SK-N-SH (cell line): Measurements from ENCODE around the gene DDA1. TPM values are rescaled to one million over a fixed set of nuclear protein-coding genes. Genes with fewer than 3 reads are reported as not detected.

Experiments used
- CTCF ChIA-PET: fragments of 300-600, 350-600 bp; formaldehyde crosslinking; extraction: SDS; loops from one replicate; lab custom pipeline; 2021; lab: Yijun Ruan, JAX
- POLR2A ChIA-PET: fragments of 350-600 bp; sonication (Branson Sonifier 250); formaldehyde crosslinking; extraction: SDS; loops from one replicate; lab custom pipeline; 2020; ENCODE audit warnings: antibody characterized with exemption, inconsistent platforms; lab: Yijun Ruan, JAX
- DNase-seq: peaks from one replicate; pipeline ENCODE4 v3.0.0; 2012
- H2AFZ ChIP-seq: fragments of 200-600 bp; sonication (generic); 2 replicates; pipeline ENCODE4 v1.8.1; 2016; ENCODE audit warnings: antibody characterized with exemption, mild to moderate bottlenecking, low read depth
- H3F3A ChIP-seq: fragments of 200-600 bp; sonication (generic); replicated peaks from 2 replicates; pipeline ENCODE3; 2016; ENCODE audit warnings: antibody characterized with exemption, mild to moderate bottlenecking; ENCODE audit not compliant: insufficient read depth
- H3K27ac ChIP-seq, 2 experiments: fragments of 200-500 bp in 1 of 2; fragments of 200-600 bp in 1 of 2; sonication (Bioruptor generic) in 1 of 2; sonication (generic), shearing (Covaris generic) in 1 of 2; 2 replicates each; pipeline versions ENCODE4 v1.5.1 to v1.6.1; 2014 to 2016; ENCODE audit warnings: low read depth in 2 of 2, inconsistent platforms in 1 of 2, low read length in 1 of 2, mild to moderate bottlenecking in 1 of 2, mixed read lengths in 1 of 2
- H3K27me3 ChIP-seq: fragments of 200-600 bp; sonication (generic), shearing (Covaris generic); 2 replicates; pipeline ENCODE4 v1.6.1; 2016; ENCODE audit warnings: mixed run types; ENCODE audit not compliant: insufficient read depth
- H3K36me3 ChIP-seq, 2 experiments: fragments of 200-500 bp in 1 of 2; fragments of 200-600 bp in 1 of 2; sonication (Bioruptor generic) in 1 of 2; sonication (generic) in 1 of 2; replicated peaks in 1 of 2; 2 replicates each; pipeline versions ENCODE3 to v1.5.1; 2014 to 2016; ENCODE audit warnings: low read length in 1 of 2, mild to moderate bottlenecking in 1 of 2; ENCODE audit not compliant: insufficient read depth in 2 of 2, control insufficient read depth in 1 of 2
- H3K4me1 ChIP-seq, 2 experiments: fragments of 200-500 bp in 1 of 2; fragments of 200-600 bp in 1 of 2; sonication (Bioruptor generic) in 1 of 2; sonication (generic), shearing (Covaris generic) in 1 of 2; 2 replicates each; pipeline versions ENCODE4 v1.5.1 to v1.6.1; 2014 to 2016; ENCODE audit warnings: low read depth in 1 of 2, low read length in 1 of 2, mixed run types in 1 of 2; ENCODE audit not compliant: insufficient read depth in 2 of 2, control insufficient read depth in 1 of 2
- H3K4me2 ChIP-seq: fragments of 200-600 bp; sonication (generic), shearing (Covaris generic); 2 replicates; pipeline ENCODE4 v1.6.1; 2017; ENCODE audit warnings: mixed run types
- H3K4me3 ChIP-seq, 2 experiments: fragments of 200-500 bp in 1 of 2; fragments of 200-600 bp in 1 of 2; sonication (Bioruptor generic) in 1 of 2; sonication (generic), shearing (Covaris generic) in 1 of 2; 2 replicates each; pipeline versions ENCODE4 v1.5.1 to v1.8.1; 2014 to 2016; ENCODE audit warnings: low read depth in 2 of 2, inconsistent platforms in 1 of 2, low read length in 1 of 2, mild to moderate bottlenecking in 1 of 2, mixed read lengths in 1 of 2, moderate library complexity in 1 of 2
- H3K79me2 ChIP-seq: fragments of 200-600 bp; sonication (generic); 2 replicates; pipeline ENCODE4 v1.8.1; 2017; ENCODE audit warnings: mild to moderate bottlenecking; ENCODE audit not compliant: insufficient read depth
- H3K9ac ChIP-seq: fragments of 200-600 bp; sonication (generic); 2 replicates; pipeline ENCODE4 v1.6.1; 2017; ENCODE audit warnings: mixed run types
- H3K9me2 ChIP-seq: fragments of 200-600 bp; sonication (generic); 2 replicates; pipeline ENCODE4 v1.6.1; 2017; ENCODE audit warnings: mixed run types
- H3K9me3 ChIP-seq: fragments of 200-600 bp; sonication (generic); 2 replicates; pipeline ENCODE4 v1.6.1; 2017; ENCODE audit warnings: mixed run types, mild to moderate bottlenecking, moderate library complexity
- H4K20me1 ChIP-seq: fragments of 200-600 bp; sonication (generic); 2 replicates; pipeline ENCODE4 v1.6.1; 2017; ENCODE audit warnings: mild to moderate bottlenecking, mixed run types; ENCODE audit not compliant: insufficient read depth
- CTCF ChIP-seq: fragments of 200-600 bp; sonication (generic); IDR thresholded peaks from 2 replicates; pipeline ENCODE4 v1.6.1; 2017; ENCODE audit warnings: antibody characterized with exemption, mild to moderate bottlenecking, moderate library complexity
- ELF1 ChIP-seq: IDR thresholded peaks from 2 replicates; pipeline ENCODE4 v1.4.0; 2012
- EP300 ChIP-seq, 2 experiments: IDR thresholded peaks; 2 replicates each; pipeline versions ENCODE4 v1.4.0 to v1.6.1; 2012; ENCODE audit warnings: borderline replicate concordance in 1 of 2, low read depth in 1 of 2, low read length in 1 of 2
- EZH2phosphoT487 ChIP-seq: fragments of 200-600 bp; sonication (generic); IDR thresholded peaks from 2 replicates; pipeline ENCODE4 v1.6.1; 2017; ENCODE audit warnings: low read depth, mixed run types, mild to moderate bottlenecking, antibody characterized with exemption, moderate library complexity, borderline replicate concordance
- FOXJ3 ChIP-seq: sonication (generic); formaldehyde crosslinking; IDR thresholded peaks from 2 replicates; pipeline ENCODE4 v1.5.1; 2020; ENCODE audit warnings: mild to moderate bottlenecking, missing genetic modification reagents
- JUND ChIP-seq: IDR thresholded peaks from 2 replicates; pipeline ENCODE4 v1.4.0; 2012
- MEF2A ChIP-seq: IDR thresholded peaks from 2 replicates; pipeline ENCODE4 v1.4.0; 2012; ENCODE audit warnings: low read depth, borderline replicate concordance
- NFIC ChIP-seq: IDR thresholded peaks from 2 replicates; pipeline ENCODE4 v1.4.0; 2012; ENCODE audit warnings: borderline replicate concordance
- NRF1 ChIP-seq: IDR thresholded peaks from 2 replicates; pipeline ENCODE4 v1.6.1; 2012; ENCODE audit warnings: low read depth, mild to moderate bottlenecking, low read length
- PBX3 ChIP-seq: IDR thresholded peaks from 2 replicates; pipeline ENCODE4; 2012
- RFX5 ChIP-seq: IDR thresholded peaks from 2 replicates; pipeline ENCODE4 v1.6.1; 2012; ENCODE audit warnings: mild to moderate bottlenecking, improper control_type of control experiment, low read length
- SMC3 ChIP-seq: IDR thresholded peaks from 2 replicates; pipeline ENCODE4 v1.6.1; 2012; ENCODE audit warnings: low read depth, low read length, improper control_type of control experiment
- TAF1 ChIP-seq: IDR thresholded peaks from 2 replicates; pipeline ENCODE4 v1.6.1; 2012; ENCODE audit warnings: low read depth, mild to moderate bottlenecking, low read length, moderate library complexity, borderline replicate concordance
- TCF12 ChIP-seq: IDR thresholded peaks from 2 replicates; pipeline ENCODE4 v1.4.0; 2012
- TEAD4 ChIP-seq: IDR thresholded peaks from 2 replicates; pipeline ENCODE4 v1.4.0; 2012; ENCODE audit warnings: mild to moderate bottlenecking, borderline replicate concordance; ENCODE audit not compliant: insufficient read depth
- USF1 ChIP-seq: IDR thresholded peaks from 2 replicates; pipeline ENCODE4 v1.4.0; 2012; ENCODE audit warnings: low read depth, borderline replicate concordance
- YY1 ChIP-seq: IDR thresholded peaks from 2 replicates; pipeline ENCODE4 v1.4.0; 2012; ENCODE audit warnings: low read depth, mild to moderate bottlenecking
- WGBS: methylation state at CpG from one replicate; pipeline ENCODE4 v1.1.6; 2017; ENCODE audit warnings: low lambda C conversion rate; 5-methylcytosine and 5-hydroxymethylcytosine counted together
- polyA plus RNA-seq, 3 experiments: library from polyadenylated mRNA; depleted of rRNA; stranded (reverse); fragments of >200 nt; gene quantifications; 2 replicates each; pipeline ENCODE4 v1.2.3, GENCODE V29; 2012

Gene DDA1
- polyA plus RNA-seq, 1 of the 3 experiments (the other 2 are of a cell fraction): 135 TPM

GRCh38 chr19:17341386-17341785 is 32.0 kb downstream of the DDA1 start:
- no peaks in the 10 kb centered on the region for H3K9me3 ChIP-seq
- H3K9ac ChIP-seq: no peak overlapping the region
- H3K4me2 ChIP-seq: no peak overlapping the region
- POLR2A ChIA-PET: no interaction called here
- CTCF ChIA-PET: interaction anchor here (1.0 to 8.9 kb wide), 3 partner anchors 44 to 54 kb away, joined by 3 to 80 read pairs (median 69); no protein-coding TSS in a partner anchor
- peaks cover 0 to 7% of the 10 kb centered on the region in 2 experiments for H3K36me3 ChIP-seq
- TF ChIP-seq YY1 (no peak), TEAD4 (no peak), RFX5 (no peak), JUND (no peak), PBX3 (no peak), TCF12 (no peak), NFIC (no peak), NRF1 (no peak), FOXJ3 (CRISPR knock-in tag) (no peak), EP300 (IDR thresholded peaks at IDR 0.05; ENCODE audit: borderline replicate concordance in 1 of 2, low read depth in 1 of 2, low read length in 1 of 2) (no peak), TAF1 (no peak), ELF1 (no peak), USF1 (no peak), MEF2A (no peak), EZH2phosphoT487 (no peak), SMC3 (no peak), CTCF (no peak)
- TF ChIP-seq, all 33 proteins: peak for 0
- Histone ChIP-seq H3K79me2 (peaks cover 8% of the 10 kb centered on the region; the same call in 1 of the 2 replicates), H3K27ac (no peak overlapping the region), H3K4me1 (peaks cover 0 to 9% of the 10 kb centered on the region in 2 experiments; a peak in 1 of 4 replicates), H3K9me2 (no peaks in the 10 kb centered on the region), H3F3A (peaks cover 6% of the 10 kb centered on the region), H3K27me3 (no peaks in the 10 kb centered on the region), H3K4me3 (no peak overlapping the region), H4K20me1 (no peaks in the 10 kb centered on the region), H2AFZ (no peak overlapping the region)
- WGBS: 88% methylated on average over 11 of the region's 15 CpGs
- no peak for DNase-seq
